Tibial nerve (tissue), 4 donors: ENCODE measurements around the gene ADAM10.

Experiments
- EP300 ChIP-seq, 2 donors: sonication (generic); formaldehyde crosslinking; IDR thresholded peaks; one replicate each; pipeline ENCODE4 v1.6.1; 2017; ENCODE audit warnings: antibody characterized with exemption in 2 of 2, mild to moderate bottlenecking in 1 of 2
- POLR2A ChIP-seq, 2 donors: fragments of 450-650 bp; IDR thresholded peaks; one replicate each; pipeline ENCODE4 v1.6.1; 2017; ENCODE audit warnings: antibody characterized with exemption in 2 of 2, mild to moderate bottlenecking in 2 of 2, moderate library complexity in 2 of 2
- TF ChIP-seq, protein P1 (sequence below), 5 experiments: fragments of 200-600 bp in 3 of 5; fragments of 450-650 bp in 2 of 5; sonication (generic) in 3 of 5; IDR thresholded peaks; one replicate each; pipeline ENCODE4 v1.5.1; 2016 to 2019; ENCODE audit warnings: antibody characterized with exemption in 5 of 5, mild to moderate bottlenecking in 3 of 5, moderate library complexity in 2 of 5

DNA sequence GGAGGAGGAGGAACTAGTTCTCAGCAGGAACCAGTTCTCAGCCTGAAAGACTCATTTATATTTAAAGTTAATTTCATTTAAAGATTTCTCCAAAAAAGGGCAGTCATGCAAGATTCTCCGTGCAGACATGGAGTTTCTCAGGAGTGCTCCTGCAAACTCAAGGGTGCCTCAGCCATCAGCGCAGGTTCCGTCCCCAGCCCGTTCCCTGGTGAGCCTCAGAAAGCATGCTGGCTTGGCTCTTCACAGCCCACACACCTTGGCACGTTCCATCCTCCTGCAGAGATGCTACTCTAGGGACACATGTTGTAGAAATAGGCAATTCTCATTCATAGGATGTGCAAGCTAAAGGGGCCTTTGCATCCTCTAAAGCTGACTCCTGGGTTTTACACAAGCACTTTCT, 194.7 kb downstream of the ADAM10 start:
- TF ChIP-seq, protein P1, sequence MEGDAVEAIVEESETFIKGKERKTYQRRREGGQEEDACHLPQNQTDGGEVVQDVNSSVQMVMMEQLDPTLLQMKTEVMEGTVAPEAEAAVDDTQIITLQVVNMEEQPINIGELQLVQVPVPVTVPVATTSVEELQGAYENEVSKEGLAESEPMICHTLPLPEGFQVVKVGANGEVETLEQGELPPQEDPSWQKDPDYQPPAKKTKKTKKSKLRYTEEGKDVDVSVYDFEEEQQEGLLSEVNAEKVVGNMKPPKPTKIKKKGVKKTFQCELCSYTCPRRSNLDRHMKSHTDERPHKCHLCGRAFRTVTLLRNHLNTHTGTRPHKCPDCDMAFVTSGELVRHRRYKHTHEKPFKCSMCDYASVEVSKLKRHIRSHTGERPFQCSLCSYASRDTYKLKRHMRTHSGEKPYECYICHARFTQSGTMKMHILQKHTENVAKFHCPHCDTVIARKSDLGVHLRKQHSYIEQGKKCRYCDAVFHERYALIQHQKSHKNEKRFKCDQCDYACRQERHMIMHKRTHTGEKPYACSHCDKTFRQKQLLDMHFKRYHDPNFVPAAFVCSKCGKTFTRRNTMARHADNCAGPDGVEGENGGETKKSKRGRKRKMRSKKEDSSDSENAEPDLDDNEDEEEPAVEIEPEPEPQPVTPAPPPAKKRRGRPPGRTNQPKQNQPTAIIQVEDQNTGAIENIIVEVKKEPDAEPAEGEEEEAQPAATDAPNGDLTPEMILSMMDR (IDR thresholded peaks at IDR 0.05), result no peak
- TF ChIP-seq POLR2A (IDR thresholded peaks at IDR 0.05) (no peak), EP300 (IDR thresholded peaks at IDR 0.05) (no peak)
